ENCODE measurements around the gene ATL2.

GRCh38 chr2:38244301-38244700 is 132.8 kb downstream of the ATL2 start:
- TF ChIP-seq CTCF (IDR thresholded peaks at IDR 0.05; ENCODE audit: low read depth, low read length): no peak
- TF ChIP-seq EZH2phosphoT487 (IDR thresholded peaks at IDR 0.05; ENCODE audit: low read depth): no peak
